Stimulated activated CD8-positive, alpha-beta memory T cell treated with anti-CD3 and anti-CD28 coated beads, Interleukin-15, amount 100 ng/mL, for 48 hours (primary cell): ENCODE data around the gene ABCD4.
"Not testable (repeated sequence)": the region's sequence is repeated elsewhere in the genome, so short reads cannot be mapped to it uniquely, and the experiment has no call there.

Experiments used
- DNase-seq, 2 donors: peaks; one replicate each; pipeline ENCODE4 v3.0.0-alpha.2; 2020; ENCODE audit warnings: low read depth in 2 of 2

ABCD4 gene

DNA sequence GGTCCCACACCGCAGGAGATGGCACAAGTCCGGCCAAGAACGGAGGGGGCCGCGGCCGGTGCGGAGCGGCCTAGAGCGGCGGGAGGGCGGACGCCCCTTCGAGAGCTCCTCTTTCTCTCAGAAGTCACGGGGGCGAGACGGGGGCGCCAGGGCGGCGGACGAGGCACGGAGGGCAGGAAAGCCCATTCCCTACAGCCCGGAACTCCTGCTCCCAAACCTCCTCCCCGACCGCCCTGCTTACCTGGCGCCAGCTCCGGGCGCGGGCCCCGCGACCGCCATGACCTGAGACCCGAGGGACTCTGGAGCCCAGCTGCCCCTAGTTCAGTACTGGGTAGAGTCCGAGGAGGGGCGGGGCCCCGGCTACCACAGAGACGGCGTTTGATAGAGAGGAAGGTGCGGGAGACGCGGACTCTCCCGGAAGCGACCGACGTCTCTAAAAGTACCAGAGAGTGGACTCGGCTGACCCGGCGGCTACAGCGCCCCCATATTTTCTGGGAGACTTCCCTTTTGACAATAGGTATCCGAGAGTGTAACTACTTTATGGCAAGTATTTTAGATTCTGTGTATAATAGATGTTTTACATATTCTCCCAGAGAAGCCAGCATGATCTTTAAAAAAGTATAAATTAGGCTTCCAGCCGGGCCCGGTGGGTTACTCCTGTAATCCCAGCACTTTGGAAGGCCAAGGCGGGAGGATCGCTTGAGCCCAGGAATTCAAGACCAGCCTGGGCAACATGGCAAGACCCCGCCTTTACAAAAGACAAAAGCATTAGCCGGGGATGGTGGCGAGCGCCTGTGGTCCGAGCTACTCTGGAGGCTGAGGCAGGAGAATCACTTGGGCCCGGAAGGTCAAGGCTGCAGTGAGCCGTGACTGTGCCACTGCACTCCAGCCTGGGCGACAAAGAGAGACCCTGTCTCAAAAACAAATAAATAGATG, at the start of gene ABCD4:
TSS of gene ABCD4 (minus strand) at position 301 of the 936 bp plus-strand sequence. CDS start at position 279, 22 bp downstream.
- DNase-seq, result peak; percentile 83 to 87

DNA sequence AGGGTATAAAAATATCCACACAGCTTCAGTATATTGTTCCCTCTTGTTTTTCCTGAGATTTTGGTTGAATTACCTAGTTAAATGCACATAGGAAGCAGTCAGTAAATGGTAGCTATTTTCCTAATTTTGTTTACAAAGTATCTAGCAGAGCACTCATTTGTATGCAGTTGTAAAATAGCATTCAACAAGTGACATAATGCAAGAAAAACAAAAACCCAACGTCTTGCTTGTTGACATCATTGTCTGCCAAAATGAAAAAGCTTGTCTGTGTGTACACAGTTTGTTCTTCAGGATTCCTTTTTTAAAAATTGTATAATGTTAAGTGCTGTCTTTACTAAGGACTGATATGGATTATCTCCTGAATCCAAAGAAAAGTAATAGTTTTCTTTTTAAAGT, 48.2 kb upstream of the ABCD4 start:
- no peak for DNase-seq

DNA sequence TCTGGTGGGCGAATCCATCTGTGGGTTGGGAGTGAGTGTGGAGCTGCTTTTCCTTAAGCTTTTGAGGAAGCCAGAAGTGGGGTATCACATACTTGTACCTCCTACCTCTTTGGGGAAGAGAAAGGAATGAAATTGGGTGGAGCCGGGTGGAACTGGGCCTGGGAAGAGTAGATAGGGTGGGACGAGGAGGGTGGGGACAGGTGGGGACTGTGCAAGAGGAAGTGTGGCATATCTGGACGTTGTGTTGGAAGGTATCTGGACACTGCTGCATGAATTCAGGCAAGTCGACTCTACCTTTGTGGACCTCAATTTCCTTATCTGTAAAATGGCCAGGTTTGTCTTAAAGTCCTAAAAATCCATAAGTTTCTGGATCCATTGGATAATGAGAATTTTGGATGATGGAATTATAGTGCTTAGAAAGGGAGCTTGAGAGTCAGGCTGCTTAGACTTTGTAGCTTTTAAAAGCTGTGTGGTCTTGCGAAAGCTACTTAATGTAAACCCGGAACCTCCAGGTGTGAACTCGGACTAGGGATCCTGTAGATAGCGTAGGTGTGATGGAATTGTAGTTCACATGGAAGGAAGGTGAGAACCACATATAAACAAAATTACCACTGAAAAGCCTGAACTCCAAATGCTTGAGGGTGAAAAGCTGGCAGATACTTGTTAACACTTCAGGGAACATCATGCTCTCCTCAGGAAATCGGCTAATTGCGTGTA, 47.6 kb upstream of the ABCD4 start:
- no peak for DNase-seq

DNA sequence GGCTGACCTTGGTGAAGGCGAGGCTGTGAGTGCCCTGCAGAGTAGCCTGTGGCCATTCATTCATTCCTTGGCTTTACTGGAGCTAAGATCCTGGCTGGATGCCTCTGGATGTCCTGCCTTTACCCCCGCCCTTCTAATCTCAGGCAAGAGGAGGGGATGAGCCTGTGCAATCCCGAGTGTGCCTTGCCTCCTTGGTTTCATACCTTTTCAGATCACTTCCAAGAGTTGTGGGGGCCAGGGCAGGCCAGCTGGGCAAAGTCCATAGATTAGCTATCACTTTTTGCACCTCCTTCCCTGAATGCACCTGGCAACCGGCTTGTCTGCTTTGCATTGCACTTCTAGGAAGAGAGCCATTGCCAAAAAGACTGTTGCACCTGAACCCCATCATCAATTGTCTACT, 47.0 kb upstream of the ABCD4 start:
- no peak for DNase-seq

DNA sequence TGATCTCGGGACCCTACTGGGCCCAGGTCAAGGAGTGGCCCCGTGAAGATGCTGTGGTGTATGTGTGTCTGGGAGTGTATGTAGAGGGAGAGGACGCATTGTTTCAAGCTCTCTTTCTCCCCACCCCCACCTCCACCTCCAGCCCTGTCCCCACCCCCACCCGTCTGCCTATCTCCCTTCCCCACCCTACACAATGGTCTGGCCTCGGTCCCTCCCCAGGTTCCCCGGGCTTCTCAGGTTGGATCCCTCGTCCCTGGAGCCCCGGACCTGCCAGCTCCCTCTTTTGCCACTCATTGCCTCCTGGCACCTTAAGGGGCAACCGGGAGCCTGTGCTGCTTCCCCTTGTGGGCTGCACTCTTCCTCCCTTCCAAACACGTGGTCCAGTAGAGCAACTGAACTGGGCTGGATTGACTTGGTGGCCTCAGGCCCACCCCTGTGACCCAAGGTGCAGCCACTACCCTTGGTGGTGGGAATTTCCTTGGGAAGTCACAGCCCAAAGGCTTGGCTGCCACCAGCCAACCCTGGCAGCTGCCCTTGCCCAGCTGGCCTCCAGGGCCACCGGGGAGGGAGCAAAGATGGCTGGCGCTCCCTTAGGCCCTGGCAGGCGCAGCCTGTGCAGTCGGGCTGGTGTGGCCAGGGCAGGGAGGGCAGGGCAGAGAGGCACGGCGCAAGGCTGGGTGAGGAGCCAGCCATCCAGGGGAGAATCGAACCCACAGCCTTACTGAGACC, 46.2 kb upstream of the ABCD4 start:
- no peak for DNase-seq

DNA sequence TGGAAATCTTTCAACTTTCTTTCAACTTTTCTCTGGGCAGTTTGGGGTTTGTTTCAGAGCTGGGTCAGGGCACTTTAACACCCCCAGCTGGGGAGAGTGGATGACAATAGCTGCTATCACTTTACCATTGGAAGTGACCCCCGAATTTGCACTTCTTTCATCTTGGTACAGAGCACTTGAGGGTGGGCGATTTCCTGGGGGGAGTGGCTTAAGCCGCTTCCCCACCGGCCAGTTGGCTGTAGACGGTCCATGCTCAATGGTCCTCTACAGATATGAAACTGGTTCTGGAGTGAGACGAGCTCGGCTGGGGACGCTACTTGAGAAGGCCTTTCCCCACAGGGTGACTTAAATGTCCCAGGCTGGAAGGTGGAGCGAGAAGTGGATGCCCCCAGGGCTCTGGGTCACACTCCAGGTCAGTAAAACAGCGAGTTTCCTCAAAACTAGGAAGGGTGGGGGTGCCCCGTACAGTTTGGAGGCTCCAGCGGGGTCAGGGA, 45.6 kb upstream of the ABCD4 start, which contains the start of gene VRTN:
TSS of gene VRTN (plus strand) at position 231 of the 494 bp plus-strand sequence. CDS start 8,313 bp downstream, outside the sequence.
- DNase-seq, result no peak

DNA sequence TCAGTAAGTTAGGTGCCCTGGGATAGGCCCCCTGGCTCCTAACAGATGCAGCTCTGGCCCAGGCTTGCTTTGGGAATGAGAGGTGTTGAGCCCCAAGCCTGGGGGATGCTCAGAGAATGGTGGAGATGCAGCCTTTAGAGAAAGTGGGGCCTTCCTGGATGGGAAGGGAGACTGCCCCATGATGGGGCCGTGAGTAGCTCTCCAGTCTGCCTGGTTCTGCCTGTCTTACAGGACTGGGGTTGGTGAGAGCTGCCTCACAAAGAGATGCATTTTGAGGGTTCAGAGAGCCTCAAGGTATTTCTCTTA, 45.0 kb upstream of the ABCD4 start:
- no peak for DNase-seq

DNA sequence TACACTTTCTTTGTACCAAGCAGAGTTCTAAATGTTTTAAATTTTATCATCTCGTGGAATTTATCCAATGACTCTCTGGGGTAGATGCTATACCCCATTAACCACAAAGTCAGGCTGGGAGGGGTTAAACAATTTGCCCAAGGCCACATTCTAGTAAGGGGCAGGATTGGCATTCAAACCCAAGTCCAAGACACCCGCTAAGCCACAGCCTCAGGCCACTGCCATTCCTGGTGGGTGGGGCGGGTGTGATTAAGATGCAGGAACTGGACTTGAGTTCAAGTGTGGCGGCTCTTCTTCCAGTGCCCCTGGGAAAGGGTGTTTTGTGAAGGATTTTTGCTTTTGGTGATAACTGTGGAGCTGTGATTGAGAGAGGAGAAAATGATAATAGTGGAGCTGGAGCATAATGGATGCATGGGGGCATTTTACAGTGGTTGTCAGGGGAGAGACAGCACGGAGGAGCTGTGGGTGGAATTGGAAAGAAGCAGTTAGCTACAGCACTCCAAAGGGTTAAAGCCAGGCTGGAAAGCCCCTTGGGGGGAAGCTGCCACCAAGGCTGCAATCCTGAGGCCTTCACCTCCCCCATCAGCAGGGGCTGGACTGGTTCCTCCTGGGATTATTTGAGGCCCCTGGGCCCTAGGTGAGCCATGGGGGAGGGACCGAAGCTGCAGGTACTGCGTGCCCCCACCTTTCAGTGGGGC, 44.5 kb upstream of the ABCD4 start:
- no peak for DNase-seq

DNA sequence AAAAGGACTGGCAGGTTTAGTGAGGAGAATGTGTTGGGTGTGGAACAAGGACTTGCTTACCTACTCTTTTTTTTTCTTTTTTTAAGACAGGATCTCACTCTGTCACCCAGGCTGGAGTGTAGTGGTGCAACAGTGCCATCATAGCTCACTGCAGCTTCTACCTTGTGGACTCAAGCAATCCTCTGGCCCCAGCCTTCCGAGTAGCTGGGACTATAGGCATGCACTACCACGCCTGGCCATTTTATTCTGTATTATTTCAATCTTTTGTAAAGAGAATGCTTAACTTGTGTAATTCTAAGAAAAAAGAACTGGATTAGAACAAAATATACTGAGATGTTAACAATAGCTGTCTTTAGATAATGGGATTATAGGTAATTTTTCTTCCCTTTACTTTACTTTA, 43.6 kb upstream of the ABCD4 start:
- DNase-seq, result no peak

DNA sequence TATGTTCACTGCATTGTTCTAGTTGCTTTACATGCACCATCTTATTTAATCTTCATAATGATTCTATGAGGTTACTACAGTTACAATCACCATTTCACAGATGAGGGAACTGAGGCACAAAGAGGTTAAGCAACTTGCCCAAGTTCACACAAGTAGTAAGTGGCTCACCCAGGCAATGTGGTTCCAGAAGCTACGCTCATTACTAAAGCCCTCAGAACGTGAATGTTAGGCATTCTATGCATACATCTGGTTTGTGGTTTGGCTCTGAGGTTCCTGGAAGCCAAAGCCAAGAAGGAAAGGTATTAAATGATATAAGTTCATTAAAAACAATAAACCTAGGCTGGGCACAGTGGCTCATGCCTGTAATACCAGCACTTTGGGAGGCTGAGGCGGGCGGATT, 31.2 kb upstream of the ABCD4 start:
- DNase-seq, result no peak

DNA sequence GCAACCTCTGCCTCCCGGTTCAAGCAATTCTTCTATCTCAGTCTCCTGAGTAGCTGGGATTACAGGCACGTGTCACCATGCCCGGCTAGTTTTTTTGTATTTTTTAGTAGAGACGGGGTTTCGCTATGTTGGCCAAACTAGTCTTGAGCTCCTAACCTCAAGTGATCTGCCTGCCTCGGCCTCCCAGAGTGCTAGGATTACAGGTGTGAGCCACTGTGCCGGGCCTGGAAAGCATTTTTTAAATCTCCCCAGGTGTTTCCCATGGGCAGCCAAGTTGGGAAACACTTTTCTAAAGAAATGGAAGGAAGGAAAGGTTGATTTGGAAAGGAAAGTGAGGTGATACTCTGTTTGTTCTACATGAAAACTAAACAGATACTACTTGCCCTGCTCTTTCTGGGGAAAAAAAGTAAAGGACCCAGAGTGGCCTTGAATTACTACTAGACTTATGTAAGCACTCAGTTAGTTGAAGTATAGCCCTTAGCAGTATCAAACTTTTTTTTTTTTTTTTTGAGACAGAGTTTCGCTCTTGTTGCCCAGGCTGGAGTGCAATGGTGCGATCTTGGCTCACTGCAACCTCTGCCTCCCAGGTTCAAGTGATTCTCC, 27.3 kb upstream of the ABCD4 start:
- DNase-seq, result not testable (repeated sequence)

DNA sequence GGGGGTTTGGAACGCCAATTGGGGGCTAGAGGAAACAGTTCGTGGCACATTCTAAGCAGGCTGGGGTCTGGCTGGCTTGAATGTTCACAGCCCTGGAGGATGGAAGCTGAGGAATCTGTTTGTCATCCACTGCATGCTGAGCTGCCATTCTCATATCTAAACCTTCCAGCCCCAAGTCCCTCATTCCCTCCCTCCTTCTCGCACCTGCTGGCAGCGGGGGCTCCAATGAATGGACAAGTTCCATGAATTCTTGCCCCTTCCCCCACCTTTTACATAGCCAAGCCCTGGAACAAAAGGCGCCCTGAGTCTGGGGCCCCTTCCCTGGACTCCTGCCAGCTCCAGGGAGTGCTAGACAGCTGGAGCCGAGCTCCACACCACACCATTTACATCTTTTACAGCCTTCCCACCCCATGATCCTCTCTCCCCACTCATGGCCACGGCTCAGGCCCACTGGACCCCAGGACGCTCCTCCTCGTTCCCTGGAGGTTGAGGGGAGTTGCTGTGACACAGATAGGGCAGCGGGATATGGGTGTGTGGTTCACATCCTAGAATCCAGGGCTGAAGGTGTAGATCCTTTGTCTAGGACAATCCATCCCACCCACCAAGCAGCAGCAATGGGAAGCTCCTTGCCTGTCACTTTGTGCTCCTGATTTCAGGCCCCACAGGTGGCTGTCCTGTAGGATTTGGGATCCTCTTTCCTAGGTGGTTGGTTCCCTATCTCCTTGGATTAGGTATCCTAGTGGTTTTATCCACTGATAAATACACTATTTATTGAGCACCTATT, 23.8 kb upstream of the ABCD4 start:
- DNase-seq, result no peak

DNA sequence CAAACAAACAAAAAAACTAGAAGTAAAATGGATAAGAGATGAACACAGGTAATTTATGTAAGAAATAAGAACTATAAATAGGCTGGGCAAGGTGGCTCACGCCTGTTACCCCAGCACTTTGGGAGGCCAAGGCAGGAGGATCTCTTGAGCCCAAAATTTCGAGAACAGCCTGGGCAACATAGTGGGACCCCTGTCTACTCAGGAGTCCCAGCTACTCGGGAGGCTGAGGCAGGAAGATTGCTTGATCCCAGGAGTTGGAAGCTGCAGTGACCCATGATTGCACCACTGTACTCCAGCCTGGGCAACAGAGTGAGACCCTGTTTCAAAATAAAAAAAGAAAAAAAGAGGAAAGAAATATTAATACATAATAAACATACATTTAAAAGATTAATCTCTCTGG, 22.7 kb upstream of the ABCD4 start:
- DNase-seq, result no peak

DNA sequence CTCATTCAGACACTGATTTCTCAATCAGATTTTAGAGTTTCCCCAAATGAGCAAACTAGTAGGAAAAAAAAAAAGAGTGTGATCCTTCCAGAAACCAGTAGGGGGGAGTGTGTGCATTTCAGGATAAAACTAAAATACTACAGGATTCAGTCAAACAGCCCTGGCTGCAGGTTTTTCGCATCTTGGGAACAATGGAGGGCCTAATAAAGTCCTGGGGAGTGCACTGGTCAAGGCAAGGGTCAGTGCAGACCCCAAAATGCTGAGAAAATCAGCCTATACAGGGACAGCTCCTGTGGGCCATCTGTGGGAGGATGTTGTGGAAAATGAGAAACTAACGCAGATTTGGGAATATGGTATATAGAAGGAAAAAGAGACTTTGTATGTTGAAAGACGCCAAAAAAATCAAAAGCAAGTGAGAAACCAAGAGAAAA, 22.2 kb upstream of the ABCD4 start:
- DNase-seq, result no peak

DNA sequence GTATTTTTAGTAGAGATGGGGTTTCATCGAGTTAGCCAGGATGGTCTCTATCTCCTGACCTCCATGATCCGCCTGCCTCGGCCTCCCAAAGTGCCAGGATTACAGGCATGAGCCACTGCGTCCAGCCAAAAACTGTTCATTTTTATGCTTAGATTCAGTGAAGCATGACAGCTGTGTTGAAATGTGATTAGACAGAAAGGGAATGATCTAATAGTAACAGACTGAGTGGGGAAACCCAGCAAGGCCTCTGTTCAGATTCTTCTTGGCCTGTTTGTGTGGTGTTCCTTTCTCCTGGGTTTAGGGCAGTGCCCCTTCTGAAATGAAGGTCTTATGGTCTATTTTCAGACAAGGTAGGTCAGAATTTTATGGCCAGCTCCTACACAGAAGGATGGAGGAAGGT, 11.8 kb upstream of the ABCD4 start:
- no peak for DNase-seq

DNA sequence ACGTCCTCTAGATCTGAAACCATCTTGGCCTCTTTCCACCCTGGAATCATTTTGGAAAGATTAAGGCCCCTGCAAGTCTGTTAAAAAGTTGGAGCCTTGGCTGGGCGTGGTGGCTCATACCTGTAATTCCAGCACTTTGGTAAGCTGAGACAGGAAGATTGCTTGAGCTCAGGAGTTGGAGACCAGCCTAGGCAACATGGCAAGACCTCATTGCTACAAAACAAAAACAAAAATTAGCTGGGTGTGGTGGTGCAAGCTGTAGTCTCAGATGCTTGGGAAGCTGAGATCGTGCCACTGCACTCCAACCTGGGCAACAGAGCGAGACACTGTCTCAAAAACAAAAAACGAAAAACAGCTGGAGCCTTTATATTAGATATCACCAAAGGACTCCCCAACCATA, 10.9 kb upstream of the ABCD4 start:
- no peak for DNase-seq

DNA sequence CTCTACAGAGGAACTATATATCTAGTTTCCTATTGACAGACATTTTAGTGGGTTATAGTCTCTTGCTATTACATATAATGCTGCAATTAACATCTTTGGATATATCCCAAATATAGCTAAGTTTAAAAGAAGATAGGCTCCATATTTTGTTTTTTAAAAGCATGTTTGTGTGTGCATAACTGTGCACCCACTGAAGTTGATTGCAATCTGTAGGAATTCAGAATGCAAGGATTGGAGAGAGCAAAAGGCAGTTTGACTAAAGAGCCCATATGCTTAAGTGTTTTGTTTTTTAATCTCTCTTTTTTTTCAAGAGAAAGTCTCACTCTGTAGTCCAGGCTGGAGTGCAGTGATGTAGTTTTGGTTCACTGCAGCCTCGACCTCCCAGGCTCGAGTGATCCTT, 9.4 kb upstream of the ABCD4 start:
- DNase-seq, result no peak

DNA sequence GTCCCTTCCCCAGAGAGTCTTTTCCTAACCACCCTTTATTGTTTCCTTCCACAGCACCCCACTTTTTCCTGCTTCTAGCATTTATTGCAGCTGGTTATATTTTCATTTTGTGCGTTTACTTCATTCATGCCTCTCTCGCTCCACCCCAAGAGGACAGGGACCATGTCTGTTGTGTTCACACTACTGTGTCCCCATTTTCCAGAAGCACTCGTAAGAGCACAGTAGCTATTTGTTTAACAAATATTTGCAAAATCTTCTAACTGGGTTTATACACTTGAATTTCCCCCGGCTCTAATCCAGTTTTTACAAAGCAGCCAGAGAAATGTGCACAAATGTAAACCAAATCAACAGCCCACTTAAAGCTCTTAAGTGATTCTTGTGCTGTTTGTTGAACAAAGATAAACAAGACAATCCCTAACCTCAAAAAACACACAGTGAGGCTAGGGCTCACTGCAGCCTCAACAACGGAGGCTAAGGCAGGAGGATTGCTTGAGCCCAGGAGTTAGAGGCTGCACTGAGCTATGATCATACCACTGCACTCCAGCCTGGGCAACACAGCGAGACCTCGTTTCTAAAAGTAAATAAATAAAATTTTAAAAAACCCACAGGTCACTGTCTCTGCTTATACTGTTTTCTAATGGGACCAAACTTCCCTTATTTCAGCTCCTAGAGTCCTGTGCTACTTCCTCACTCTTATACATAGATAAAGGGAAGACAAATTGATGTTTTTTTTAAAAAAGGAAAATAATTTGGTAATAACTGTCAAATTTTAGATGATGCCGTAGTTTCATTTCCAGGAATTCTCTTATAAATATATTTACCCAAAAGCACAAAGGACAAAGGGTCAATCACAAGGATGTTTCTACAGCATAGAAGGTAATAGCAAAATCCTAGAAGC, 6.6 kb upstream of the ABCD4 start:
- no peak for DNase-seq

DNA sequence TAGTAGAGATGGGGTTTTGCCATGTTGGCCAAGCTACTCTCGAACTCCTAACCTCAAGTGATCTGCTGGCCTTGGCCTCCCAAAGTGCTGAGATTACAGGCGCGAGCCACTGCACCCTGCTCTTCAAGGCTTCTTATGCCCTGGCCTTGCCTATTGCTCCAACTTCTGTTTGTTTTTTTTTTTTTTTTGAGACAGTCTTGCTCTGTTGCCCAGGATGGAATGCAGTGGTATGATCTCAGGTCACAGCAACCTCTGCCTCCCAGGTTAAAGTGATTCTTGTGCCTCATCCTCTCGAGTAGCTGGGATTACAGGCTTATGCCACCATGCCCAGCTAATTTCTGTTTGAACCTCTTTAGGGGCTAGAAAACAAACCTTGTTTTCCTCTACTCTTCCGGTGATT, 6.0 kb upstream of the ABCD4 start:
- no peak for DNase-seq
